ENCODE results near the gene CHST3. TPM values are rescaled to one million over a fixed set of nuclear protein-coding genes. Genes with fewer than 3 reads are reported as not detected.

Gene CHST3
- total and polyA plus RNA-seq, 9 of the 15 experiments (the other 6 are each of a cell fraction or from before 2014, with no cell fraction given): 0.01 to 1.3 (median 0.15) TPM

GRCh38 chr10:72061930-72062329 lies 97.7 kb downstream of the CHST3 start (continued):
- TF ChIP-seq ETS1 (conservative IDR thresholded peaks at IDR 0.05; ENCODE audit: control insufficient read depth, low read depth, low read length): no peak
- TF ChIP-seq ZNF589 (CRISPR knock-in tag; IDR thresholded peaks at IDR 0.05; ENCODE audit: low read depth): no peak

GRCh38 chr10:72062382-72062781 lies 98.2 kb downstream of the CHST3 start:
- Histone ChIP-seq H3K9me1 (ENCODE audit: control insufficient read depth, insufficient read depth, low read length) (no peaks in the 10 kb centered on the region), H2AFZ (ENCODE audit: low read depth, low read length) (no peak overlapping the region), H3K27ac (ENCODE audit: extremely low read depth, low read depth, low read length) (no peak overlapping the region), H4K20me1 (replicated peaks; ENCODE audit: control insufficient read depth, insufficient read depth, low read length) (no peaks in the 10 kb centered on the region), H3K27me3 (ENCODE audit: control insufficient read depth in 2 of 2, insufficient read depth in 2 of 2, low read length in 2 of 2) (peaks cover 5 to 22% of the 10 kb centered on the region in 2 experiments; a peak in 3 of 5 replicates), H3K4me1 (replicated peaks in 1 of 2; ENCODE audit: control insufficient read depth in 2 of 2, insufficient read depth in 2 of 2, low read length in 2 of 2) (peaks cover 3 to 29% of the 10 kb centered on the region in 2 experiments; a peak in 3 of 5 replicates), H3K79me2 (ENCODE audit: control insufficient read depth, insufficient read depth, low read length) (no peaks in the 10 kb centered on the region), H3K4me2 (ENCODE audit: insufficient read depth, low read length) (no peak overlapping the region), H3K9ac (ENCODE audit: insufficient read depth in 1 of 2, low read depth in 2 of 2, low read length in 2 of 2) (no peak overlapping the region), H3K4me3 (no peak overlapping the region), H3K36me3 (ENCODE audit: control insufficient read depth, insufficient read depth, low read length) (no peaks in the 10 kb centered on the region), H3K9me3 (replicated peaks; ENCODE audit: control insufficient read depth, insufficient read depth, low read depth, low read length) (no peaks in the 10 kb centered on the region)
- intact Hi-C loops (cut with micrococcal nuclease) (loop anchor here (5.0 kb wide), 1 partner anchor 265 kb away; no protein-coding TSS in a partner anchor), in situ Hi-C loops (cut with MboI) (loop anchor here (10.0 kb wide), 1 partner anchor 272 kb away; no protein-coding TSS in a partner anchor)
- TF ChIP-seq HDAC6 (IDR thresholded peaks at IDR 0.05; ENCODE audit: low read depth, low read length) (no peak), ATF4 (CRISPR knock-in tag; IDR thresholded peaks at IDR 0.05) (no peak), SREBF2 (CRISPR knock-in tag; IDR thresholded peaks at IDR 0.05) (no peak), NFYB (IDR thresholded peaks at IDR 0.05; ENCODE audit: extremely low read depth, insufficient read length) (no peak), CBFA2T3 (IDR thresholded peaks at IDR 0.05) (no peak), ZKSCAN8 (CRISPR knock-in tag; IDR thresholded peaks at IDR 0.05) (no peak), ZNF584 (CRISPR knock-in tag; IDR thresholded peaks at IDR 0.05; ENCODE audit: low read depth) (no peak), TEAD4 (IDR thresholded peaks at IDR 0.05; ENCODE audit: low read length) (no peak), TEAD4 (CRISPR knock-in tag; IDR thresholded peaks at IDR 0.05; ENCODE audit: borderline replicate concordance) (no peak)
- POLR2A ChIA-PET: interaction anchor here (0.6 to 2.0 kb wide), 4 partner anchors 211 to 259 kb away, joined by 3 to 6 read pairs (median 4); partner anchors contain the start of gene DDIT4
- WGBS (ENCODE audit: insufficient coverage, low coverage, missing lambda C conversion rate): 28% methylated on average over 10 of the region's 10 CpGs
- no peak for FAIRE-seq
- CTCF ChIA-PET (ENCODE audit: low intra/inter-chr PET ratio): no interaction called here
- DNase-seq (ENCODE audit: extremely low read depth in 1 of 4, low spot score in 3 of 4): no peak
- BruUV-seq (replicated peaks): no TSS peak
- ATAC-seq: no peak

Data from K562 (cell line).